Spinal cord (tissue), 10 donors: ENCODE data around the gene NBPF6. TPM values are rescaled to one million over a fixed set of nuclear protein-coding genes. Genes with fewer than 3 reads are reported as not detected.
"Not testable (repeated sequence)": the region's sequence is repeated elsewhere in the genome, so short reads cannot be mapped to it uniquely, and the experiment has no call there.

Experiments used
- DNase-seq, 6 donors: peaks; one replicate each; pipeline versions ENCODE4 v3.0.0 to v3.0.0-alpha.2; 2013 to 2015; ENCODE audit warnings: low spot score in 6 of 6, low read depth in 4 of 6
- H3K27ac ChIP-seq: one replicate; pipeline ENCODE4 v1.5.1; 2013; ENCODE audit warnings: low read depth, low read length, control low read depth
- H3K27me3 ChIP-seq: one replicate; pipeline ENCODE4 v1.6.1; 2013; ENCODE audit warnings: low read length; ENCODE audit not compliant: control insufficient read depth, insufficient read depth
- H3K36me3 ChIP-seq: one replicate; pipeline ENCODE4 v1.6.1; 2013; ENCODE audit warnings: low read length; ENCODE audit not compliant: control insufficient read depth, insufficient read depth
- H3K4me1 ChIP-seq: one replicate; pipeline ENCODE4 v1.6.1; 2013; ENCODE audit warnings: low read length; ENCODE audit not compliant: control insufficient read depth, insufficient read depth
- H3K4me3 ChIP-seq: one replicate; pipeline ENCODE4 v1.5.1; 2013; ENCODE audit warnings: low read depth, low read length, control low read depth
- H3K9me3 ChIP-seq: one replicate; pipeline ENCODE4 v1.6.1; 2013; ENCODE audit warnings: low read length; ENCODE audit not compliant: control insufficient read depth, insufficient read depth
- WGBS: methylation state at CpG from one replicate; pipeline ENCODE4 v1.1.5; 2013; ENCODE audit warnings: missing lambda C conversion rate; ENCODE audit not compliant: insufficient coverage; 5-methylcytosine and 5-hydroxymethylcytosine counted together
- long read RNA-seq, 4 donors: transcript quantifications; one replicate each; lab custom pipeline, GENCODE V29; 2026
- polyA plus RNA-seq, 2 donors: library from polyadenylated mRNA; unstranded; fragments of 120-200 nt; gene quantifications; one replicate each; pipeline ENCODE4 v1.2.1, GENCODE V29; 2013; ENCODE audit not compliant: insufficient read length in 2 of 2
- total RNA-seq, 2 donors: library from RNA; depleted of rRNA in 1 of 2; stranded (reverse); fragments of 120-200 nt in 1 of 2; fragments of >200 nt in 1 of 2; gene quantifications; one replicate each; pipeline versions ENCODE4 v1.2.3 to v1.2.4, GENCODE V29; 2013 to 2014
- donor health status: healthy.

The NBPF6 gene, protein sequence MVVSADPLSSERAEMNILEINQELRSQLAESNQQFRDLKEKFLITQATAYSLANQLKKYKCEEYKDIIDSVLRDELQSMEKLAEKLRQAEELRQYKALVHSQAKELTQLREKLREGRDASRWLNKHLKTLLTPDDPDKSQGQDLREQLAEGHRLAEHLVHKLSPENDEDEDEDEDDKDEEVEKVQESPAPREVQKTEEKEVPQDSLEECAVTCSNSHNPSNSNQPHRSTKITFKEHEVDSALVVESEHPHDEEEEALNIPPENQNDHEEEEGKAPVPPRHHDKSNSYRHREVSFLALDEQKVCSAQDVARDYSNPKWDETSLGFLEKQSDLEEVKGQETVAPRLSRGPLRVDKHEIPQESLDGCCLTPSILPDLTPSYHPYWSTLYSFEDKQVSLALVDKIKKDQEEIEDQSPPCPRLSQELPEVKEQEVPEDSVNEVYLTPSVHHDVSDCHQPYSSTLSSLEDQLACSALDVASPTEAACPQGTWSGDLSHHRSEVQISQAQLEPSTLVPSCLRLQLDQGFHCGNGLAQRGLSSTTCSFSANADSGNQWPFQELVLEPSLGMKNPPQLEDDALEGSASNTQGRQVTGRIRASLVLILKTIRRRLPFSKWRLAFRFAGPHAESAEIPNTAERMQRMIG
- total RNA-seq: not detected
- under 1 TPM in 1 of 2 donors, not detected in 1; 0.13 TPM for polyA plus RNA-seq
- long read RNA-seq, donor 1: 0 reads
- long read RNA-seq, donor 2: 0 reads
- long read RNA-seq, donor 3: 0 reads
- long read RNA-seq, donor 4: 0 reads

DNA sequence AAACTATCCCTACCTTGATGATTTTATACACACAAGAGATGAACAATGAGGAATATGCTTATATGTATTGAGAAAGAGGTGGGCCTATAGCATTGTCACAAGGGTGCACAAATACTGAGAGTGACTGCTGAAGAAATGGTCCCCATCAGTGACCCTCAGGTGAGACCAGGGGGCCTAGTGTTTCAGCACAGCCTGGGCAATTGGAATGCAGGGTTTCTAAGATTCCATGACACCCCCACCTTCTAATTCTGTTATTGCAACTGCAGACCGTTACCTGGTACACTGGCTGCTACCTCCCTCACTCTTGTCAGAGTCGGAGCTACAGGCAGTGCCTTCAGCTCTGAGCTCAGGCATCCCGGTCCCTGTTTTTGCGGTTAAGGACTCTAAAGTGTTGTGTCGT, at the start of gene NBPF6:
Gene NBPF6, plus strand, starts transcription at position 301 of the 400 bp plus-strand sequence. CDS start 259 bp downstream, outside the sequence.
- H3K4me1 ChIP-seq, H3K4me3 ChIP-seq, H3K27ac ChIP-seq, H3K9me3 ChIP-seq, H3K27me3 ChIP-seq, H3K36me3 ChIP-seq, DNase-seq: not testable (repeated sequence)
- no CpG with 5 or more reads among the region's 5 CpGs for WGBS

DNA sequence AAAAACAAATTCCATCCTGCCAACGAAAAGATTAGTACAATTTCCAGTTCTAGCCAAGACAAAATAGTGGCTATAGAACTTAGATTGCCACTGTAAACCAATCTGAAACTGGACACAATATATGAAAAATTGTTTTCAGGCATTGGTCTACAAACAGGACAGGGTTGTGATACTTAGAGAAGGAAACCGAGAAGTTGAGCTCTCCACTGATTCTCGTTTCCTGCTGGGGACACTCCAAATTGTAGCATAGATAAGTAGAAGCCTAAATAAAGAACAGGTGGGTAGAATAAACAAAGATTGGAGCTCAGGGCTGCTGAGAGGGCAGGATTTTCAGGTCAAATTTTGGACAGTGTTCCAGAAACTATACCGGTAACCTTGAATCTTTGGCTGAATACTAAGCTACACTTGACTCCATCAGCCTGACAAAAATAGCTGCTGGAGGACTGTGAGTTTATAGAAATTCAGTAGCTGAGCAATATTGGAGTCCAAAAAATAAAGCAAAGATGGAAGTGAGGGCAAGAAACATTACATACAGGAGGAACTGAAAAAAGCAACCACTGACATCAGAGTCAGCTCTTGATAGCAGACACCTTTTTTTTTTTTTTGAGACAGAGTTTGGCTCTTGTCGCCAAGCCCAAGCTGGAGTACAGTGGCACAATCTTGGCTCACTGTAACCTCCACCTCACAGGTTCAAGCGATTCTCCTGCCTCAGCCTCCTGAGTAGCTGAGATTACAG, 38.9 kb upstream of the NBPF6 start:
- not testable (repeated sequence) for H3K4me3 ChIP-seq, H3K4me1 ChIP-seq, H3K9me3 ChIP-seq, H3K27me3 ChIP-seq, DNase-seq, H3K27ac ChIP-seq, H3K36me3 ChIP-seq
- WGBS: no CpG with 5 or more reads among the region's 6 CpGs

GRCh38 chr1:108420129-108420528, 30.0 kb upstream of the NBPF6 start:
- not testable (repeated sequence) for H3K9me3 ChIP-seq, H3K27me3 ChIP-seq, H3K36me3 ChIP-seq, H3K4me1 ChIP-seq, DNase-seq, H3K27ac ChIP-seq, H3K4me3 ChIP-seq
- WGBS: no CpG with 5 or more reads among the region's 5 CpGs

GRCh38 chr1:108421061-108421916, 28.9 kb upstream of the NBPF6 start:
- H3K36me3 ChIP-seq, H3K27me3 ChIP-seq, H3K4me1 ChIP-seq, H3K9me3 ChIP-seq, H3K27ac ChIP-seq, H3K4me3 ChIP-seq, DNase-seq: not testable (repeated sequence)
- WGBS: no CpG with 5 or more reads among the region's 61 CpGs

- not testable (repeated sequence) for H3K36me3 ChIP-seq, H3K9me3 ChIP-seq, DNase-seq, H3K4me3 ChIP-seq, H3K4me1 ChIP-seq, H3K27ac ChIP-seq, H3K27me3 ChIP-seq
- WGBS: no CpG with 5 or more reads among the region's 1 CpG
Measured at GRCh38 chr1:108426877-108427276, 23.3 kb upstream of the NBPF6 start.

DNA sequence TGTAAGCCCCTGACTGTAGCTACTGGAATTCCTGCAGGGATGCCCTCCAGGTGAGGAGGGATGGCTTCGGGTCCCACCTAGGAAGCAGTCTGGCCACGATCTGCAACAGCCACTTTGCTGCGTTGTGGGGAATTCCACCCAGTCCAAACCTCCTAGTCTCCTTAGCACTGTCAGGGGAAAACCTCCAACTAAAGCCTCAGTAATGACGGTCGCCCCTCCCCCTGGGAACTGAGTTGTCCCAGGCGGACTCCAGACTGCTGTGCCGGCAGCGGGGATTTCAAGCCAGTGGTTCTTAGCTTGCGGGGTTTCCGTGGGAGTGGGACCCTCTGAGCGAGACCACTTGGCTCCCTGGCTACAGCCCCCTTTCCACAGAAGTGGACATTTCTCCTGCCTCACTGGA, 18.1 kb upstream of the NBPF6 start:
- H3K4me3 ChIP-seq, H3K9me3 ChIP-seq, H3K36me3 ChIP-seq, H3K27ac ChIP-seq, H3K4me1 ChIP-seq, H3K27me3 ChIP-seq, DNase-seq: not testable (repeated sequence)
- no CpG with 5 or more reads among the region's 11 CpGs for WGBS

DNA sequence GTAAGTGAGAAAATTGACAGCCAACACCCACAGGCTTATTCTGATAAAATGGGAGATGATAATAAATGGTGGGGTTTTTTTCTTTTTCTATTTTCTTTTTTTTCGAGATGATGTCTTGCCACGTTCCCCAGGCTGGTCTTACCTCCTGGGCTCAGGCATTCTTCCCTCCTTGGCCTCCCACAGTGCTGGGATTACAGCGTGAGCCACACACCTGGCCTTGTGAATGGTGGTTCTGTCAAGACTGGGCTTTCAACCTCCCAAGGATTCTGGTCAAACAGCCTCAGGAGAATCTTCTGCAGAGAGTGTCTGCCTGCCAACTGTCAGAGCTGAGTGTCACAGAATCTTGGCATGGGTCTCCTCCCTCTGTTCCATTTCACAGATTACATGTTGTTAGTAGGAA, 16.7 kb upstream of the NBPF6 start:
- H3K9me3 ChIP-seq, H3K4me3 ChIP-seq, H3K27ac ChIP-seq, H3K4me1 ChIP-seq, H3K36me3 ChIP-seq, DNase-seq, H3K27me3 ChIP-seq: not testable (repeated sequence)
- no CpG with 5 or more reads among the region's 3 CpGs for WGBS

- DNase-seq, H3K4me3 ChIP-seq, H3K27me3 ChIP-seq, H3K9me3 ChIP-seq, H3K36me3 ChIP-seq, H3K27ac ChIP-seq, H3K4me1 ChIP-seq: not testable (repeated sequence)
Measured at GRCh38 chr1:108438536-108438935, 11.6 kb upstream of the NBPF6 start.

- DNase-seq, H3K4me1 ChIP-seq, H3K4me3 ChIP-seq, H3K36me3 ChIP-seq, H3K27me3 ChIP-seq, H3K9me3 ChIP-seq, H3K27ac ChIP-seq: not testable (repeated sequence)
- WGBS: no CpG with 5 or more reads among the region's 2 CpGs
Measured at GRCh38 chr1:108454521-108454920, 4.4 kb downstream of the NBPF6 start.
